K562 (cell line): ENCODE data around the gene MKLN1. TPM values are rescaled to one million over a fixed set of nuclear protein-coding genes. Genes with fewer than 3 reads are reported as not detected.

Experiments used
- ATAC-seq: fragments of 200-7000 bp; cut with Tn5 transposase; 3 replicates; pipeline ENCODE4 v1.9.1; 2020; ENCODE audit warnings: moderate library complexity
- BruUV-seq: library from RNA; stranded (reverse); fragments of 400-500 nt; replicated peaks from 2 replicates; lab custom pipeline; 2021; lab: Mats Ljungman, UMichigan
- CTCF ChIA-PET: fragments of 300-600 bp; formaldehyde crosslinking; extraction: SDS; loops from one replicate; lab custom pipeline; 2021; ENCODE audit warnings: low intra/inter-chr PET ratio; lab: Yijun Ruan, JAX
- POLR2A ChIA-PET: fragments of 300-600, 350-650 bp; sonication (Branson Sonifier 250); formaldehyde crosslinking; extraction: SDS; loops from one replicate; lab custom pipeline; 2021; ENCODE audit warnings: antibody characterized with exemption, inconsistent platforms; lab: Yijun Ruan, JAX
- DNase-seq, 4 experiments: peaks; one replicate each; pipeline versions ENCODE4 v3.0.0 to v3.0.0-alpha.2; 2011 to 2018; ENCODE audit warnings: low spot score in 3 of 4, mixed read lengths in 3 of 4; ENCODE audit errors: extremely low read depth in 1 of 4
- FAIRE-seq: peaks from 2 replicates; lab custom pipeline; 2011; peaks lifted over from hg19 to GRCh38; lab: Jason Lieb, UNC
- H2AFZ ChIP-seq: 2 replicates; pipeline ENCODE4 v1.6.0; 2011; ENCODE audit warnings: low read depth, low read length, control low read depth, inconsistent platforms
- H3K27ac ChIP-seq: fragments of 200-600 bp; 3 replicates; pipeline ENCODE4 v1.8.0; 2011; ENCODE audit warnings: low read depth, mild to moderate bottlenecking, control low read depth, inconsistent platforms, low read length, moderate library complexity, mixed read lengths; ENCODE audit errors: extremely low read depth
- H3K27me3 ChIP-seq, 2 experiments: fragments of 300-600 bp in 1 of 2; 2 replicates in 1 of 2; 3 replicates in 1 of 2; pipeline versions ENCODE4 v1.6.0 to v1.8.0; 2011; ENCODE audit warnings: inconsistent platforms in 2 of 2, low read length in 2 of 2, mild to moderate bottlenecking in 1 of 2, mixed read lengths in 1 of 2, moderate library complexity in 1 of 2; ENCODE audit not compliant: control insufficient read depth in 2 of 2, insufficient read depth in 2 of 2
- H3K36me3 ChIP-seq: fragments of 300-600 bp; 3 replicates; pipeline ENCODE4 v1.8.0; 2011; ENCODE audit warnings: mild to moderate bottlenecking, low read length, inconsistent platforms; ENCODE audit not compliant: control insufficient read depth, insufficient read depth
- H3K4me1 ChIP-seq, 2 experiments: fragments of 200-600 bp in 1 of 2; replicated peaks in 1 of 2; 2 replicates in 1 of 2; 3 replicates in 1 of 2; pipeline versions ENCODE4 v1.5.1 to v1.8.0; 2011; ENCODE audit warnings: inconsistent platforms in 2 of 2, low read length in 2 of 2, mild to moderate bottlenecking in 1 of 2, mixed read lengths in 1 of 2, moderate library complexity in 1 of 2; ENCODE audit not compliant: control insufficient read depth in 2 of 2, insufficient read depth in 2 of 2
- H3K4me2 ChIP-seq: 2 replicates; pipeline ENCODE4 v1.6.1; 2011; ENCODE audit warnings: low read length, control low read depth, inconsistent platforms, mixed read lengths; ENCODE audit not compliant: insufficient read depth
- H3K4me3 ChIP-seq: fragments of 200-600 bp; sonication (generic), shearing (Covaris generic); 2 replicates; pipeline ENCODE4 v1.5.1; 2016; ENCODE audit warnings: control low read depth, inconsistent platforms
- H3K79me2 ChIP-seq: fragments of 200-600 bp; 3 replicates; pipeline ENCODE4 v1.8.0; 2011; ENCODE audit warnings: low read length, inconsistent platforms; ENCODE audit not compliant: control insufficient read depth, insufficient read depth
- H3K9ac ChIP-seq, 2 experiments: 2 replicates each; pipeline versions ENCODE4 v1.6.0 to v1.6.1; 2011; ENCODE audit warnings: low read depth in 2 of 2, low read length in 2 of 2, control low read depth in 1 of 2, inconsistent platforms in 1 of 2, mild to moderate bottlenecking in 1 of 2, mixed read lengths in 1 of 2; ENCODE audit not compliant: insufficient read depth in 1 of 2
- H3K9me1 ChIP-seq: one replicate; pipeline ENCODE4 v1.6.0; 2011; ENCODE audit warnings: inconsistent platforms, mild to moderate bottlenecking, low read length, moderate library complexity; ENCODE audit not compliant: control insufficient read depth, insufficient read depth
- H3K9me3 ChIP-seq: replicated peaks from 2 replicates; pipeline ENCODE4 v1.5.1; 2011; ENCODE audit warnings: low read depth, low read length, inconsistent platforms; ENCODE audit not compliant: control insufficient read depth, insufficient read depth
- H4K20me1 ChIP-seq: replicated peaks from 2 replicates; pipeline ENCODE4 v1.6.1; 2011; ENCODE audit warnings: low read length, inconsistent platforms, mixed read lengths; ENCODE audit not compliant: control insufficient read depth, insufficient read depth
- NR0B1 ChIP-seq: fragments of 450-650 bp; IDR thresholded peaks from one replicate; pipeline ENCODE4 v1.6.1; 2018; ENCODE audit warnings: mild to moderate bottlenecking, moderate library complexity; ENCODE audit not compliant: partially characterized antibody
- RAD51 ChIP-seq: fragments of 450-650 bp; IDR thresholded peaks from 2 replicates; pipeline ENCODE4 v1.7.1; 2016; ENCODE audit warnings: low read depth, mild to moderate bottlenecking, borderline replicate concordance
- SMARCA4 ChIP-seq: fragments of 450-650 bp; IDR thresholded peaks from 2 replicates; pipeline ENCODE4 v1.6.1; 2016
- ZBTB43 ChIP-seq: sonication (generic); formaldehyde crosslinking; IDR thresholded peaks from 2 replicates; pipeline ENCODE4 v1.8.0; 2023; ENCODE audit warnings: mild to moderate bottlenecking, missing genetic modification reagents
- ZNF121 ChIP-seq: sonication (generic); formaldehyde crosslinking; conservative IDR thresholded peaks from 2 replicates; pipeline ENCODE4 v1.8.0; 2022; ENCODE audit warnings: missing genetic modification reagents
- WGBS: fragments of 100-300 bp; shearing (Covaris generic); methylation state at CpG from one replicate; pipeline ENCODE4 v1.1.6; 2016; ENCODE audit warnings: low coverage, mixed read lengths; ENCODE audit not compliant: insufficient coverage; ENCODE audit errors: missing lambda C conversion rate; 5-methylcytosine and 5-hydroxymethylcytosine counted together
- in situ Hi-C: fragments of 300-500 bp; cut with MboI; formaldehyde crosslinking; loops from 4 replicates; pipeline ENCODE4 v1.15.0; 2018; ENCODE audit warnings: inconsistent platforms, mixed read lengths
- intact Hi-C: fragments of 100-400 bp; cut with micrococcal nuclease; formaldehyde crosslinking; loops from 2 replicates; pipeline ENCODE4 v1.14.2; 2022
- polyA plus RNA-seq, 8 experiments: library from polyadenylated mRNA; depleted of rRNA in 4 of 8; stranded (reverse) in 5 of 8; unstranded in 3 of 8; fragments of >200 nt; fragmentation: Nextera tagmentation in 2 of 8; fragmentation: Illumina TruSeq in 1 of 8; extraction: Ambion mirVana in 2 of 8; extraction: Trizol in 1 of 8; gene quantifications; 2 replicates each; pipeline versions ENCODE4 v1.2.1 to v1.2.3, GENCODE V29; 2011 to 2014; ENCODE audit warnings: inconsistent platforms in 1 of 8, missing spikeins in 1 of 8
- total RNA-seq, 7 experiments: library from RNA; depleted of rRNA in 6 of 7; stranded (reverse); fragments of >200 nt in 6 of 7; fragmentation: Illumina TruSeq in 2 of 7; extraction: Trizol in 2 of 7; gene quantifications; 2 replicates each; pipeline versions ENCODE4 v1.2.1 to v1.2.3, GENCODE V29; 2011 to 2021; ENCODE audit warnings: low replicate concordance in 1 of 7

The MKLN1 gene
- total and polyA plus RNA-seq, 9 of the 15 experiments (the other 6 are each of a cell fraction or from before 2014, with no cell fraction given): 18.6 to 80.4 (median 56.0) TPM

- no peak for FAIRE-seq
- BruUV-seq: no TSS peak
- CTCF ChIA-PET: no interaction called here
Measured at GRCh38 chr7:131346885-131347592, 19.4 kb downstream of the MKLN1 start.

More at GRCh38 chr7:131346885-131347592, 19.4 kb downstream of the MKLN1 start:
- no peaks in the 10 kb centered on the region for H3K9me1 ChIP-seq
- H3K27ac ChIP-seq: no peak overlapping the region
- H3K4me1 ChIP-seq: no peaks in the 10 kb centered on the region
- 61% methylated on average over 3 of the region's 3 CpGs for WGBS
- ATAC-seq (peak; percentile 54), DNase-seq (no peak)
- no peak overlapping the region for H3K4me3 ChIP-seq
- TF ChIP-seq RAD51: no peak
- no peak for TF ChIP-seq ZBTB43 (CRISPR knock-in tag)
- no peak for TF ChIP-seq SMARCA4
- no peak for TF ChIP-seq ZNF121 (CRISPR knock-in tag)
- no peak for TF ChIP-seq NR0B1
- in situ Hi-C loops: no loop called here
- intact Hi-C loops: no loop called here
- peaks cover 95% of the 10 kb centered on the region for H3K79me2 ChIP-seq
- H3K4me2 ChIP-seq: no peak overlapping the region
- no peaks in the 10 kb centered on the region for H4K20me1 ChIP-seq
- H2AFZ ChIP-seq: no peak overlapping the region
- no peak overlapping the region for H3K9ac ChIP-seq
- POLR2A ChIA-PET: interaction anchor here (0.8 to 2.1 kb wide), 5 partner anchors 9 to 23 kb away, joined by 3 to 13 read pairs (median 4); no protein-coding TSS in a partner anchor
- no peaks in the 10 kb centered on the region for H3K27me3 ChIP-seq
- no peaks in the 10 kb centered on the region for H3K9me3 ChIP-seq
- peaks cover 3% of the 10 kb centered on the region; the same call in 1 of the 3 replicates for H3K36me3 ChIP-seq
